OCI-LY7 (cell line): ENCODE data around the gene PRAMEF12.

Source experiments
- EZH2phosphoT487 ChIP-seq: fragments of 200-600 bp; sonication (generic); IDR thresholded peaks from 2 replicates; pipeline ENCODE4 v1.6.1; 2018; ENCODE audit warnings: low read depth, borderline replicate concordance, mild to moderate bottlenecking, mixed run types, antibody characterized with exemption, low read length, moderate library complexity, mixed read lengths
- TF ChIP-seq, protein P1 (sequence below): fragments of 200-600 bp; sonication (generic); conservative IDR thresholded peaks from 2 replicates; pipeline ENCODE4 v1.5.1; 2014; ENCODE audit warnings: mild to moderate bottlenecking, antibody characterized with exemption, low read length, moderate library complexity, mixed read lengths

DNA sequence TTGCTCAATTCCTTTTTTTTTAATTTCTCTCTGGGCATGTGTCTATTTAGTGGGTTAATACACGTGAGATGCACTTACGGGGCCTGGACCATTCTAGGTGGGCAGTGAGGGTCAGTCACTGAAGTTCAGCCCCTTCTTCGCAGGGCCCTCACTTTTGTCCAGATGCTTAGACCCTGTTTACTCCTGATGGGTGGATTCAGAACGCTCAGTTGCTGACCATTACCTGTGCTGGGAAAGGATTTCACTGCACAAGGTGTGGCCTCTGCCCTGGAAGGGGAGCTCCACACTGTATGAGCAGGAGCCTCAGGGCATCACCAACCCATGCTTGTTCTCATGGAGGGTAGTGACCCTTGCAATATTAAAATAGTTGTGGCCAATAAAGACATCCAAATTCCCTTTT, 4.5 kb downstream of the PRAMEF12 start:
- TF ChIP-seq, protein P1, sequence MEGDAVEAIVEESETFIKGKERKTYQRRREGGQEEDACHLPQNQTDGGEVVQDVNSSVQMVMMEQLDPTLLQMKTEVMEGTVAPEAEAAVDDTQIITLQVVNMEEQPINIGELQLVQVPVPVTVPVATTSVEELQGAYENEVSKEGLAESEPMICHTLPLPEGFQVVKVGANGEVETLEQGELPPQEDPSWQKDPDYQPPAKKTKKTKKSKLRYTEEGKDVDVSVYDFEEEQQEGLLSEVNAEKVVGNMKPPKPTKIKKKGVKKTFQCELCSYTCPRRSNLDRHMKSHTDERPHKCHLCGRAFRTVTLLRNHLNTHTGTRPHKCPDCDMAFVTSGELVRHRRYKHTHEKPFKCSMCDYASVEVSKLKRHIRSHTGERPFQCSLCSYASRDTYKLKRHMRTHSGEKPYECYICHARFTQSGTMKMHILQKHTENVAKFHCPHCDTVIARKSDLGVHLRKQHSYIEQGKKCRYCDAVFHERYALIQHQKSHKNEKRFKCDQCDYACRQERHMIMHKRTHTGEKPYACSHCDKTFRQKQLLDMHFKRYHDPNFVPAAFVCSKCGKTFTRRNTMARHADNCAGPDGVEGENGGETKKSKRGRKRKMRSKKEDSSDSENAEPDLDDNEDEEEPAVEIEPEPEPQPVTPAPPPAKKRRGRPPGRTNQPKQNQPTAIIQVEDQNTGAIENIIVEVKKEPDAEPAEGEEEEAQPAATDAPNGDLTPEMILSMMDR = no peak
- TF ChIP-seq EZH2phosphoT487 = no peak
